Eye (tissue), 1 donor: ENCODE results near the gene TM9SF3.

Experiments
- DNase-seq: peaks from one replicate; pipeline ENCODE4 v3.0.0-alpha.2; 2015

The TM9SF3 gene

GRCh38 chr10:96586419-96587263, at the start of gene TM9SF3:
Gene TM9SF3 (minus strand): TSS chr10:96587012. CDS start chr10:96586835, 177 bp downstream.
- peak; percentile 95 for DNase-seq

- no peak for DNase-seq
Observed at GRCh38 chr10:96636551-96636950, 49.7 kb upstream of the TM9SF3 start.

GRCh38 chr10:96632974-96633710, 46.3 kb upstream of the TM9SF3 start:
- DNase-seq: peak; percentile 35

GRCh38 chr10:96627292-96627691, 40.5 kb upstream of the TM9SF3 start:
- no peak for DNase-seq

- DNase-seq: no peak
Observed at GRCh38 chr10:96626795-96627194, 40.0 kb upstream of the TM9SF3 start.

GRCh38 chr10:96625173-96625572, 38.4 kb upstream of the TM9SF3 start:
- no peak for DNase-seq

- no peak for DNase-seq
Observed at GRCh38 chr10:96622013-96622787, 35.4 kb upstream of the TM9SF3 start.

- no peak for DNase-seq
Observed at GRCh38 chr10:96619796-96620773, 33.3 kb upstream of the TM9SF3 start.

- DNase-seq: no peak
Observed at GRCh38 chr10:96619120-96619519, 32.3 kb upstream of the TM9SF3 start.

GRCh38 chr10:96618653-96619052, 31.8 kb upstream of the TM9SF3 start:
- DNase-seq: no peak

GRCh38 chr10:96616961-96617360, 30.1 kb upstream of the TM9SF3 start:
- DNase-seq: no peak

- no peak for DNase-seq
Observed at GRCh38 chr10:96614515-96614914, 27.7 kb upstream of the TM9SF3 start.

- no peak for DNase-seq
Observed at GRCh38 chr10:96613576-96613975, 26.8 kb upstream of the TM9SF3 start.

- DNase-seq: peak; percentile 35
Observed at GRCh38 chr10:96612055-96612830, 25.4 kb upstream of the TM9SF3 start.

- no peak for DNase-seq
Observed at GRCh38 chr10:96610817-96611216, 24.0 kb upstream of the TM9SF3 start.

GRCh38 chr10:96609510-96609909, 22.7 kb upstream of the TM9SF3 start:
- no peak for DNase-seq

GRCh38 chr10:96608805-96609204, 22.0 kb upstream of the TM9SF3 start:
- peak; percentile 27 for DNase-seq

GRCh38 chr10:96608262-96608661, 21.4 kb upstream of the TM9SF3 start:
- no peak for DNase-seq

- DNase-seq: no peak
Observed at GRCh38 chr10:96606946-96607345, 20.1 kb upstream of the TM9SF3 start.

GRCh38 chr10:96606216-96606615, 19.4 kb upstream of the TM9SF3 start:
- DNase-seq: no peak

GRCh38 chr10:96600337-96600736, 13.5 kb upstream of the TM9SF3 start:
- DNase-seq: no peak
